IMR-90 (cell line): ENCODE measurements around the gene SLC35E4.

Experiments
- BHLHE40 ChIP-seq: fragments of 150-350 bp; IDR thresholded peaks from 2 replicates; pipeline ENCODE4 v1.6.1; 2016; ENCODE audit warnings: mild to moderate bottlenecking, low read depth, low read length
- CEBPB ChIP-seq: IDR thresholded peaks from 2 replicates; pipeline ENCODE4 v1.6.1; 2012; ENCODE audit warnings: low read depth, low read length, improper control_type of control experiment
- CHD1 ChIP-seq: IDR thresholded peaks from 2 replicates; pipeline ENCODE4 v1.6.1; 2012; ENCODE audit warnings: low read depth, low read length, improper control_type of control experiment
- ELK1 ChIP-seq: fragments of 150-350 bp; IDR thresholded peaks from 2 replicates; pipeline ENCODE4 v1.6.1; 2016; ENCODE audit warnings: low read depth, mild to moderate bottlenecking, low read length, moderate library complexity, borderline replicate concordance
- FOS ChIP-seq: fragments of 150-350 bp; IDR thresholded peaks from 2 replicates; pipeline ENCODE4 v1.6.1; 2016; ENCODE audit warnings: low read depth, low read length
- MAFK ChIP-seq: IDR thresholded peaks from 2 replicates; pipeline ENCODE4 v1.6.1; 2012; ENCODE audit warnings: low read depth, low read length, improper control_type of control experiment
- MXI1 ChIP-seq: IDR thresholded peaks from 2 replicates; pipeline ENCODE4 v1.6.1; 2012; ENCODE audit warnings: low read depth, mild to moderate bottlenecking, low read length, moderate library complexity, borderline replicate concordance
- POLR2A ChIP-seq: IDR thresholded peaks from 2 replicates; pipeline ENCODE4 v1.6.1; 2012; ENCODE audit warnings: mild to moderate bottlenecking, low read depth, low read length
- RAD21 ChIP-seq: IDR thresholded peaks from 2 replicates; pipeline ENCODE4 v1.6.1; 2012; ENCODE audit warnings: low read length, improper control_type of control experiment
- USF2 ChIP-seq: fragments of 150-350 bp; IDR thresholded peaks from 2 replicates; pipeline ENCODE4 v1.6.1; 2017; ENCODE audit warnings: mild to moderate bottlenecking, antibody characterized with exemption, low read length, low read depth
- TF ChIP-seq, protein P1 (sequence below): conservative IDR thresholded peaks from 2 replicates; pipeline ENCODE4 v1.5.1; 2012; ENCODE audit warnings: mild to moderate bottlenecking, low read depth, low read length, improper control_type of control experiment

- TF ChIP-seq, protein P1, sequence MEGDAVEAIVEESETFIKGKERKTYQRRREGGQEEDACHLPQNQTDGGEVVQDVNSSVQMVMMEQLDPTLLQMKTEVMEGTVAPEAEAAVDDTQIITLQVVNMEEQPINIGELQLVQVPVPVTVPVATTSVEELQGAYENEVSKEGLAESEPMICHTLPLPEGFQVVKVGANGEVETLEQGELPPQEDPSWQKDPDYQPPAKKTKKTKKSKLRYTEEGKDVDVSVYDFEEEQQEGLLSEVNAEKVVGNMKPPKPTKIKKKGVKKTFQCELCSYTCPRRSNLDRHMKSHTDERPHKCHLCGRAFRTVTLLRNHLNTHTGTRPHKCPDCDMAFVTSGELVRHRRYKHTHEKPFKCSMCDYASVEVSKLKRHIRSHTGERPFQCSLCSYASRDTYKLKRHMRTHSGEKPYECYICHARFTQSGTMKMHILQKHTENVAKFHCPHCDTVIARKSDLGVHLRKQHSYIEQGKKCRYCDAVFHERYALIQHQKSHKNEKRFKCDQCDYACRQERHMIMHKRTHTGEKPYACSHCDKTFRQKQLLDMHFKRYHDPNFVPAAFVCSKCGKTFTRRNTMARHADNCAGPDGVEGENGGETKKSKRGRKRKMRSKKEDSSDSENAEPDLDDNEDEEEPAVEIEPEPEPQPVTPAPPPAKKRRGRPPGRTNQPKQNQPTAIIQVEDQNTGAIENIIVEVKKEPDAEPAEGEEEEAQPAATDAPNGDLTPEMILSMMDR, result no peak
- no peak for TF ChIP-seq MXI1
- TF ChIP-seq MAFK, result peak; percentile 100
- TF ChIP-seq POLR2A, result no peak
- no peak for TF ChIP-seq RAD21
- TF ChIP-seq FOS, result no peak
- TF ChIP-seq CEBPB, result no peak
- no peak for TF ChIP-seq BHLHE40
- TF ChIP-seq ELK1, result no peak
- TF ChIP-seq CHD1, result no peak
- no peak for TF ChIP-seq USF2
Observed at GRCh38 chr22:30615543-30615954, 20.0 kb upstream of the SLC35E4 start.
